NCI-H2029 treated with DMSO at 0.1 percent for 48 hours (cell line): ENCODE measurements around the gene LDLR.
A peak's percentile ranks its signal among the peaks of the same experiment; 100 is the strongest.
"Not testable (repeated sequence)": the region's sequence is repeated elsewhere in the genome, so short reads cannot be mapped to it uniquely, and the experiment has no call there.

Source experiments
- DNase-seq: peaks from one replicate; lab custom pipeline; 2025; lab: John Stamatoyannopoulos, UW

Gene LDLR

DNA sequence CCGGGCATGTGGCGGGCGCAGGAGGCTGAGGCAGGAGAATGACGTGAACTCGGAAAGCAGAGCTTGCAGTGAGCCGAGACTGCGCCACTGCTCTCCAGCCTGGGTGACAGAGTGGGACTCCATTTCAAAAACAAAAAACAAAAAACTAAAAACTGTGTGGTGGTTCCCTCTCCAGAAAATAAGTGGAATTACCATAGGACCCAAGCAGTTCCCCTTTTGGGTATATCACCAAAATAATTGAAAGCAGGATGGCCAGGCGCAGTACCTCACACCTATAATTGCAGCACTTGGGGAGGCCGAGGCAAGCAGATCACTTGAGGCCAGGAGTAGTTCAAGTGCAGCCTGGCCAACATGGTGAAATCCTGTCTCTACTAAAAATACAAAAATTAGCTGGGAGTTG is 15.7 kb upstream of the LDLR start:
- DNase-seq: no peak

DNA sequence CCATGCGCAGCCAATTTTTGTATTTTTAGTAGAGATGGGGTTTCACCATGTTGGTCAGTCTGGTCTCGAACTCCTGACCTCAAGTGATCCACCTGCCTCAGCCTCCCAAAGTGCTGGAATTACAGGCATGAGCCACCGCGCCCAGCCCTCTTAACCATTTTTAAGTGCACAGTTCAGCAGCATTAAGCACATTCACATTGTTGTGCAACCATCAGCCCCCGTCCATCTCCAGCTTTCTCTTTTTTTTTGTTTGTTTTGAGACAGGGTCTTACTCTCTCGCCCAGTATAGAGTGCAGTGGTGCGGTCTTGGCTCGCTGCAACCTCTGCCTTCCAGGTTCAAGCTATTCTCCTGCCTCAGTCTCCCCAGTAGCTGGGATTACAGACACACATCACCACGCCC is 12.5 kb upstream of the LDLR start:
- DNase-seq: not testable (repeated sequence)

DNA sequence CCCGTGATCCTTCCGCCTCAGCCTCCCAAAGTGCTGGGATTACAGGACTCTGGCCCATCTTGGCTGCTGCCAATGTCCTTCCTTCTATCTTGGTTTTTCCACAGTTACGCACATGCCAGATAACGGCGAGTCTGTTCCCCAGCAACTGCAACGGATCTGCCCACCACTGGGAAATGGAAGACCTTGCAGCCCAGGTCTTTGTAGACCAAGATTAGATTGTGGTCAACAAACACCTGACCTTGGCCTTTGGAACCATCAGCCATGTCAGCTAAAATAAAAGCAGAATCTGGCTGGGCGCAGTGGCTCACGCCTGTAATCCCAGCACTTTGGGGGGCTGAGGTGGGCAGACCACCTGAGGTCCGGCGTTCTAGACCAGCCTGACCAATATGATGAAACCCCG is 10.4 kb upstream of the LDLR start:
- DNase-seq: no peak

DNA sequence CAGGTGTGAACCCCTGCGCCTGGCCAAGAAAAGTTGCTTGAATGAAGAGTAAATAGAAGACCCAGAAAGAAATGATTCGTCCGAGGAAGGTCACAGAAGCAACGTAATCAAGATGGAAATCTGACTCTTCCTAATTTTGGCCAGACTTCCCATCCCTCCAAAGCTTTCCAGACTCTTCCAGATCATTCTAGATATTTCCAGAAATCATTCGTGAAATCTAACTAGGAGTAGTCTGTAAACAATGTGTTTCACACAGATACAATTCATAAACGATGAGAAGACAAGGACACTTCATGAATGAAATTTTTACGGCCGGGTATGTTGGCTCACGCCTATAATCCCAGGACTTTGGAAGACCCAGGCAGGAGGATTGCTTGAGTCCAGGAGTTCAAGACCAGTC is 9.3 kb upstream of the LDLR start:
- no peak for DNase-seq

DNA sequence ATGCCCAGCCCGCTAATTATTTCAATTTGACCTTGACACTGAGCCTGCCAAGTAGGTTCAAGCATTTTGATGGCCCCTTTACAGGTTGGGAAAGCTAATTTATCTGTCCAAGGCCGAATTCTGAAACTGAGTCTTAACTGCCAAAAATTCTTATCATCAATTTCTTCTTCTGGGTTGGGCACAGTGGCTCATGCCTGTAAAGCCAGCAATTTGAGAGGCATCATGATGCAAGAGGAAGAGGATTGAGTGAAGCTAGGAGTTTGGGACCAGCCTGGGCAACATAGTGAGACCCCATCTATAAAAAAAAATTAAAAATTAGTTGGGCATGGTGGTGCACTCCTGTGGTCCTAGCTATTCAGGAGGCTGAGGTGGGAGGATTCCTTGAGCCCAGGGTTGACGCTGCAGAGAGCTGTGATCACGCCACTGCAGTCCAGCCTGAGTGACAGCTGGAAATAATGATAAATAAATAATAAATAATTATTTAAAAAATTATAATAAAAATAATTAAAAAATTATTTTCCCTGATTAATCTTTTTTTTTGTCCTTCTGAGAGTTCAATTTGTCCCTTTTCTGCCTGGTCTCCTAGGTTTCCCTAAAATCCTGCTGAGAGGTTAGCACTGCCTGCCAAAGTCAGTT is 1.3 kb upstream of the LDLR start:
- DNase-seq: no peak

DNA sequence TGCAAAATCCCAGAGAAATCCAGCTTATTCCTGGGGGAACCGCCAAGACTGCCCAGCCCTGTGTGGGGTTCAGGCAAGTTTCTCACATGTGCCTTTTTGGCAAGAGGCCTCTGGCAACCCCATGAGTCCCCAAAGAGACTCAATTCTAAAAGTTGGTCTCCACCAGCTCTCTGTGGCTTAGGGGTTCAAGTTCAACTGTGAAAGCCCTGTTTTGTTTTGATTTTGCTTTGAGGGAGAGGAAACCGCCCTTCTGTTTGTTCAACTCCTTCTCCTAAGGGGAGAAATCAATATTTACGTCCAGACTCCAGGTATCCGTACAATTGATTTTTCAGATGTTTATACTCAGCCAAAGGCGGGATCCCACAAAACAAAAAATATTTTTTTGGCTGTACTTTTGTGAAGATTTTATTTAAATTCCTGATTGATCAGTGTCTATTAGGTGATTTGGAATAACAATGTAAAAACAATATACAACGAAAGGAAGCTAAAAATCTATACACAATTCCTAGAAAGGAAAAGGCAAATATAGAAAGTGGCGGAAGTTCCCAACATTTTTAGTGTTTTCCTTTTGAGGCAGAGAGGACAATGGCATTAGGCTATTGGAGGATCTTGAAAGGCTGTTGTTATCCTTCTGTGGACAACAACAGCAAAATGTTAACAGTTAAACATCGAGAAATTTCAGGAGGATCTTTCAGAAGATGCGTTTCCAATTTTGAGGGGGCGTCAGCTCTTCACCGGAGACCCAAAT is 583 bp upstream of the LDLR start:
- peak; percentile 69 for DNase-seq

DNA sequence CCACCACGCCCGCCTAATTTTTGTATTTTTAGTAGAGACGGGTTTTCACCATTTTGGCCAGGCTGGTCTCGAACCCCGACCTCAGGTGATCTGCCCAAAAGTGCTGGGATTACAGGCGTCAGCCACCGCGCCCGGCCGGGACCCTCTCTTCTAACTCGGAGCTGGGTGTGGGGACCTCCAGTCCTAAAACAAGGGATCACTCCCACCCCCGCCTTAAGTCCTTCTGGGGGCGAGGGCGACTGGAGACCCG is 676 bp downstream of the LDLR start:
- DNase-seq: not testable (repeated sequence)

DNA sequence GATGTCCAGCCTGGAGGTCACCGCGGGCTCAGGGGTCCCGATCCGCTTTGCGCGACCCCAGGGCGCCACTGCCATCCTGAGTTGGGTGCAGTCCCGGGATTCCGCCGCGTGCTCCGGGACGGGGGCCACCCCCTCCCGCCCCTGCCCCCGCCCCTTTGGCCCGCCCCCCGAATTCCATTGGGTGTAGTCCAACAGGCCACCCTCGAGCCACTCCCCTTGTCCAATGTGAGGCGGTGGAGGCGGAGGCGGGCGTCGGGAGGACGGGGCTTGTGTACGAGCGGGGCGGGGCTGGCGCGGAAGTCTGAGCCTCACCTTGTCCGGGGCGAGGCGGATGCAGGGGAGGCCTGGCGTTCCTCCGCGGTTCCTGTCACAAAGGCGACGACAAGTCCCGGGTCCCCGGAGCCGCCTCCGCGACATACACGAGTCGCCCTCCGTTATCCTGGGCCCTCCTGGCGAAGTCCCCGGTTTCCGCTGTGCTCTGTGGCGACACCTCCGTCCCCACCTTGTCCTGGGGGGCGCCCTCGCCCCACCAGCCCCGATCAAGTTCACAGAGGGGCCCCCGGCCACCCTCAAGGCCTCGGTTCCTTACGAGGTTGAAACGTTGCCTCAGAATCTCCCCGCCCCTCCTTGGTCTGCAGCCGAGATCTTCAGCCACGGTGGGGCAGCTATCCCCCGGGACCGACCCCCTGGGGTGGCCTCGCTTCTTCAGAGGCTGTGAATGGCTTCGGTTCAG is 1.2 kb downstream of the LDLR start:
- peak; percentile 81 for DNase-seq

DNA sequence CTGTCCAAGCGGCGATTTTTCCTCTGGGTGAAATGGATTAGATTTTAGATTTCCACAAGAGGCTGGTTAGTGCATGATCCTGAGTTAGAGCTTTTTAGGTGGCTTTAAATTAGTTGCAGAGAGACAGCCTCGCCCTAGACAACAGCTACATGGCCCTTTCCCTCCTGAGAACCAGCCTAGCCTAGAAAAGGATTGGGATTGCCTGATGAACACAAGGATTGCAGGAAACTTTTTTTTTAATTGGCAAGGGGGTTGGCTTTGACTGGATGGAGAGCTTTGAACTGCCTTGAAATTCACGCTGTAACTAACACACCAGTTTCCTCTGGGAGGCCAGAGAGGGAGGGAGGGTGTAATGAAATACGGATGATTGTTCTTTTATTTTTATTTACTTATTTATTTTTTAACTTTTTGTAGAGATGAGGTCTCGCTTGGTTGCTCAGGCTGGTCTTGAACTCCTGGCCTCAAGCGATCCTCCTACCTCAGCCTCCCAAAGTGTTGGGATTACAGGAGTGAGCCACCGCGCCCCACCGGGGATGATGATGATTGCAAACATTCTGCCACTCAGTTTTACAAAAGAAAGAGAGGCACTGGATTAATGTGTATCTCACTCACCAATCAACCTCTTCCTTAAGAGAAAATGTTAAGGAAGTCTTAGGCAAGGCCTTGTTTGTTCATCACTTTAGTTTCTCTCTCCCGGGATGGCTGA is 1.9 kb downstream of the LDLR start:
- no peak for DNase-seq

DNA sequence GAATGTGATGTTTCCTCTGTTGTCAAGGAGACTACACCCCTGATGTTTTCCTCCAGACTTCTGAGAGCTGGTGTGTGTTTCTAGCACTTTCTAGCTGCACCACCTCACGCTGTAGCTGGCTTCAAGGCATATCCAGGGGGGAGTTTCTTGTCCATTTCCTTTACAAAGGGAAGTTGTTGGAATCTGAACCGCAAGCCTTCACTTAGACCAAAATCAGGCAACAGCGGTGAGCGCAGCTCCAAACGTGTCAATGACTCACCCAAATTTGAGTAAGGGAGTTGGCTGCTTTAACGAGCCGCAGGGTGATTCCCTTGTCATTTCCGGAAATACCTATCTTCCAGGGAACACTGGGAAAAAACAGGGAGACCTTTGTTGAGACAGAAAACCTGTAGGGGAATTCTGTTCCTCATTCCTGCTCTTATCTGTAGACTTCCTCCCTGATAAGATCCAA is 2.5 kb downstream of the LDLR start:
- no peak for DNase-seq

DNA sequence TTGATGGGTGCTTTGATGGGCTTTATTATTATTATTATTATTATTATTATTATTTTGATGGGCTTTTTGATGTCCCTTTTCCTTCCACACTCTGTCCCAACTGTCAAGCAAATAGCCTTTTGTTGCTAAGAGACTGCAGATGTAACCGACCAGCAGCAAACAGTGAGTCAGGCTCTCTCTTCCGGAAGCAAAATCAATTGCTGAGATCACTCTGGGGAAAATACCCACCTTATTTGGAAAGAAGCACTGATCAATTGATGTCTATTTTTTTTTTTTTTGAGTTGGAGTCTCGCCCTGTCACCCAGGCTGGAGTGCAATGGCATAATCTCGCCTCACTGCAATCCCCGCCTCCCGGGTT is 2.9 kb downstream of the LDLR start:
- peak; percentile 45 for DNase-seq

DNA sequence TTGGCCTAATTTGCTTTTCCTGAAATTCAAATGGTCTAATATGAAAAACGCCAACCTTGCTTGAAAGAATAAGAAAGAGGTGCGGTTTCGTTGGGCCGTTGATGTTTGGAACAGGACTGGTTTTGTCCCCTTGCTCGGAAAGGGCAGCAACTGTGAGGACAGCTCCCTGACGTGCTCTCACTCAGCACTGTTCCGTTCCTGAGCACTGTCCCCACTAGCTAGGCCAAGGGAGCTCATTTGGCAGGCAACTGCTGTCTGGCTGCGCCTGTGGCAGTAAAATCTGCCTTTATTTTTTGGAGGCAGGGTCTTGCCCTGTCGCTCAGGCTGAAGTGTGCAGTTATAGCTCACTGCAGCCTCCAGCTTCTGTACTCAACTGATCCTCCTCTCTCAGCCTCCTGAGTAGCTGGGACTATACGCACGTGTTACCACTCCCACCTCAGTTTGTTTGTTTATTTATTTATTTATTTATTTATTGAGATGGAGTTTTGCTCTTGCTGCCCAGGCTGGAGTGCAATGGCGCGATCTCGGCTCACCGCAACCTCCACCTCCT is 4.5 kb downstream of the LDLR start:
- DNase-seq: no peak

DNA sequence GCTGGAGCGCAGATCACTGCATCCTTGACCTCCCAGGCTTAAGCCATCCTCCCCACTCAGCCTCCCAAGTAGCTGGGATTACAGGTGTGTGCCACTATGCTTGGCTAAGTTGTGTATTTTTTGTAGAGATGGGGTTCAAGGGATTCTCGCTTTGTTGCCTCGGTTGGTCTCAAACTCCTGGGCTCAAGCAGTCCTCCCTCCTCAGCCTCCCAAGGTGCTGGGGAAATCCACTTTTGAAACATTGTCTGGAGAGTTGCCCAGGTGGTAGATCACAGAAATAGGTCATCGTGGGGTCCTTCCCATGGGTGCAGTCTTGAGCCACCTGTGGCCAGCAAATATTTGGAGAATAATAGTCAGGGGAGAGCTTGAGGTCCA is 5.2 kb downstream of the LDLR start:
- DNase-seq: no peak

DNA sequence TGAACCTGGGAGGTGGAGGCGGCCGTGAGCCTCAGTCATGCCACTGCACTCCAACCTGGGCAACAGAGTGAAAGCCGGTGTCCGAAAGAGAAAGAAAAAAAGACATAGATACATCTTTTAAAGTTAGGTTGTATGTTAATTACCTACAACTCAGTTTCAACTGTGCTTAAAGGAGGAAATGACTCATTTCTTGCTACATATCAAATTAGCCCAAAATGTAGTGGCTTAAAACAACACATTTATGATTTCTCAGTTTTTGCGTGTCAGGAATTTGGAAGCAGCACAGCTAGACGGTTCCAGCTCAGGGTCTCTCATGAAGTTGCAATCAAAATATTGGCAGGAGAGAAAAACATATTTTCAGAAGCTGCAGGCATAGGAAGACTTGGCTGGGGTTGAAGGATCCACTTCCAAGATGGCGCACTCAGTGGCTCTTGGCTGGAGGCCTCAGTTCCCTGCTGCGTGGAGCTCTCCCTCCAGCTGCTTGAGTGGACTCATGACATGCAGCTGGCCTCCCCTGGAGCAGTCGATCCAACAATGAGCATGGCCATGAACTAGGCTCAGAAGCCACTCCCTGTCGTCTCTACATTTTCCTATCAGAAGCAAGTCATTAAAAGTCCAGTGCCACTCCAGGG is 7.1 kb downstream of the LDLR start:
- no peak for DNase-seq

DNA sequence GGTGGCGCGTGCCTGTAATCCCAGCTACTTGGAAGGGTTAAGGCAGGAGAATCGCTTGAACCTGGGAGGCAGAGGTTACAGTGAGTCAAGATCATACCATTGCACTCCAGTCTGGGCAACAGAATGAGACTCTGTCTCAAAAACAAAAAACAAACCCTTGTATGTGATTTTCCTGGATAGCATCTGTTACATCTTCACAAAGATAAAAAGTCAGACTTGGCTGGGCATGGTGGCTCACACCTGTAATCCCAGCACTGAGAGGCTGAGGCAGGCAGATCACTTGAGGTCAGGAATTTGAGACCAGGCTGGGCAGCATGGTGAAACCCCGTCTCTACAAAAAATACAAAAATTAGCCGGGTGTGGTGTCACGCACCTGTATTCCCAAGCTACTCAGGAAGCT is 8.1 kb downstream of the LDLR start:
- not testable (repeated sequence) for DNase-seq

DNA sequence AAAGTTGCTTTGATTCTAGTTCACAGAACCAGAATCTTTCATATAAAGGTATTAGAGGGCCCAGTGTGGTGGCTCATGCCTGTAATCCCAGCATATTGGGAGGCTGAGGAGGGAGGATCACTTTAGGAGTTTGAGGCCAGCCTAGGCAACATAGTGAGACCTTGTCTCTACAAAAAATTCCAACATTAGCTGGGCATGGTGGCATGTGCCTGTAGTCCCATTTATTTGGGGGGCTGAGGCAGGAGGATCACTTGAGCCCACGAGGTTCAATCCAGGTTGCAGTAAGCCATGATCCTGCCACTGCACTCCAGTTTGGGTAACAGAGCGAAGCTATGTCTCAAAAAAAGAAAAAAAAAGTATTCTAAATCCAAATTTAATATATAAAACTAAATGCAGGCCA is 9.1 kb downstream of the LDLR start:
- DNase-seq: no peak

DNA sequence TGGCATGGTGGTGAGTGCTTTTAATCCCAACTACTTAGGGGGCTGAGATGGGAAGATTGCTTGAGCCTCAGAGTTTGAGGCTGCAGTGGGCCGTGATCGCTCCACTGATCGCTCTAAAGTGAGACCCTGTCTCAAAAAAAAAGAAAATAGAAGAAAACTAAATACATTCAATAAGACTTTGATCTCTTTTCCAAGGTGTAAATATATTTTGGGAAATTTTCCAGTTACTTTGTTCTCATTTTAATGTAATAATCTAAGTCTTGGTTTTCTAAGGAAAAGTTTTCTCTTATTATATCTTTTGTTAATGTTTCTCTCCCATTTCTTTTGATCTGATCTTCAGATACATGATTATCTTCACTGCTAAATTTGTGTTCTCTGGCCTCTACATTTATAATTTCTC is 9.6 kb downstream of the LDLR start:
- no peak for DNase-seq

DNA sequence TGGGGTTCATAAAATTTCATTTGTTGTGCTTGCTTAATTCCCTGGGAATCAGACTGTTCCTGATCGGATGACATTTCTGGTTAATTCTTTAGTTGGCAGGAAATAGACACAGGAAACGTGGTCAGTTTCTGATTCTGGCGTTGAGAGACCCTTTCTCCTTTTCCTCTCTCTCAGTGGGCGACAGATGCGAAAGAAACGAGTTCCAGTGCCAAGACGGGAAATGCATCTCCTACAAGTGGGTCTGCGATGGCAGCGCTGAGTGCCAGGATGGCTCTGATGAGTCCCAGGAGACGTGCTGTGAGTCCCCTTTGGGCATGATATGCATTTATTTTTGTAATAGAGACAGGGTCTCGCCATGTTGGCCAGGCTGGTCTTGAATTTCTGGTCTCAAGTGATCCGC is 10.8 kb downstream of the LDLR start:
- DNase-seq: no peak

DNA sequence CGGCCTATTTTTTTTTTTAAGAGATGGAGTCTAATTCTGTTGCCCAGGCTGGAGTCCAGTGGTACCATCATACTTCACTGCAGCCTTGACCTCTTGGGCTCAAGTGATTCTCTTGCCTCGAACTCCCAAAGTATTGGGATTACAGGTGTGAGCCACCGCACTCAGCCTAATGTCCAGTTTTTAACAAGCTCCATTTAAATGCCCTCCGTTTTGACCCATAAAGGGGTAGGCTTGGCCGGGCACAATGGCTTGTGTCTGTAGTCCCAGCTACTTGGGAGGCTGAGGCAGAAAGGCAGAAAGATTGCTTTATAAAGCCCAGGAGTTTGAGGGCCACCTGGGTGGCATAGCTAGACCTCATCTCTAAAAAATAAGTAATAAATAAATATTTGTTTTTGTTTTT is 11.8 kb downstream of the LDLR start:
- DNase-seq: no peak

DNA sequence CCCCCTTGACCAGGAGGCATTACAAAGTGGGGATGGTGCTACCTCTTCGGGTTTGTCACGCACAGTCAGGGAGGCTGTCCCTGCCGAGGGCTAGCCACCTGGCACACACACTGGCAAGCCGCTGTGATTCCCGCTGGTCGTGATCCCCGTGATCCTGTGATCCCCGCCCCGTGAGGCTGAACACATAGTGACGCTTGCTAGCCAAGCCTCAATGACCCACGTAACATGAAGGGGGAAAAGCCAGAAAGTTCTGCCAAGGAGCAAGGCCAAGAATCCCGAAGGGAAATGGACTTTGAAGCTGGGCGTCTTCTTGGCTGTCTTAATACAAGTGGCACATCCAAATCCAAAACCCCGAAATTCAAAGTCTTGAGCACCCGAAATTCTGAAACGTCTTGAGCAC is 13.7 kb downstream of the LDLR start:
- no peak for DNase-seq

DNA sequence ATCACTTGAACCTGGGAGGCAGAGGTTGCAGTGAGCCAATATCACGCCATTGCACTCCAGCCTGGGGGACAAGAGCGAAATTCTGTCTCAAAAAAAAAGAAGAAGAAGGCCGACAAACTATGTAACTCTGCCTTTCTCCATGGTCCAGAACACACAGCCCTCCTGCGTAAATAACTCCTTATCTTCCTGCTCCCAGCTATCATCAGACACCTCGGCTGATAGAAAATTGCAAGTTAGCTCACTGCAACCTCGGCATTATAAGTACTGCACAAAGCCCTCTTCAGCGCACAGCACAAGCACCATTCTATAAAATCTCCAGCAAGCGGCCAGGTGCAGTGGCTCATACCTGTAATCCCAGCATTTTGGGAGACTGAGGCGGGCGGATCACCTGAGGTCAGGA is 14.4 kb downstream of the LDLR start:
- DNase-seq: not testable (repeated sequence)

DNA sequence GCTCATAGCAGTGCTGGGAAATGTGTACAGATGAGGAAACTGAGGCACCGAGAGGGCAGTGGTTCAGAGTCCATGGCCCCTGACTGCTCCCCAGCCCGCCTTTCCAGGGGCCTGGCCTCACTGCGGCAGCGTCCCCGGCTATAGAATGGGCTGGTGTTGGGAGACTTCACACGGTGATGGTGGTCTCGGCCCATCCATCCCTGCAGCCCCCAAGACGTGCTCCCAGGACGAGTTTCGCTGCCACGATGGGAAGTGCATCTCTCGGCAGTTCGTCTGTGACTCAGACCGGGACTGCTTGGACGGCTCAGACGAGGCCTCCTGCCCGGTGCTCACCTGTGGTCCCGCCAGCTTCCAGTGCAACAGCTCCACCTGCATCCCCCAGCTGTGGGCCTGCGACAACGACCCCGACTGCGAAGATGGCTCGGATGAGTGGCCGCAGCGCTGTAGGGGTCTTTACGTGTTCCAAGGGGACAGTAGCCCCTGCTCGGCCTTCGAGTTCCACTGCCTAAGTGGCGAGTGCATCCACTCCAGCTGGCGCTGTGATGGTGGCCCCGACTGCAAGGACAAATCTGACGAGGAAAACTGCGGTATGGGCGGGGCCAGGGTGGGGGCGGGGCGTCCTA is 15.9 kb downstream of the LDLR start:
- DNase-seq: no peak
